Stomach smooth muscle (tissue), 2 donors: Measurements from ENCODE around the gene TSKS.
"Not testable (repeated sequence)": the region's sequence is repeated elsewhere in the genome, so short reads cannot be mapped to it uniquely, and the experiment has no call there.

Experiments
- H3K27ac ChIP-seq: one replicate; pipeline ENCODE4 v1.7.0; 2013; ENCODE audit warnings: mild to moderate bottlenecking, low read length, inconsistent platforms
- H3K27me3 ChIP-seq, 2 donors: one replicate each; pipeline ENCODE4 v1.7.0; 2013; ENCODE audit warnings: low read length in 2 of 2; ENCODE audit not compliant: insufficient read depth in 2 of 2, control insufficient read depth in 1 of 2
- H3K36me3 ChIP-seq, 2 donors: one replicate each; pipeline ENCODE4 v1.7.0; 2013; ENCODE audit warnings: low read length in 2 of 2; ENCODE audit not compliant: control insufficient read depth in 2 of 2, insufficient read depth in 2 of 2
- H3K4me1 ChIP-seq: one replicate; pipeline ENCODE4 v1.7.0; 2013; ENCODE audit warnings: low read length; ENCODE audit not compliant: control insufficient read depth, insufficient read depth
- H3K4me3 ChIP-seq, 2 donors: one replicate each; pipeline ENCODE4 v1.7.0; 2013; ENCODE audit warnings: low read length in 2 of 2
- H3K9ac ChIP-seq, 2 donors: one replicate each; pipeline ENCODE4 v1.7.0; 2013; ENCODE audit warnings: low read length in 2 of 2, mild to moderate bottlenecking in 1 of 2
- H3K9me3 ChIP-seq, 2 donors: one replicate each; pipeline ENCODE4 v1.7.0; 2013; ENCODE audit warnings: low read length in 2 of 2; ENCODE audit not compliant: control insufficient read depth in 2 of 2
- donor health status: healthy.
- donor health status: Pancreatic carcinoma.

Gene TSKS

DNA sequence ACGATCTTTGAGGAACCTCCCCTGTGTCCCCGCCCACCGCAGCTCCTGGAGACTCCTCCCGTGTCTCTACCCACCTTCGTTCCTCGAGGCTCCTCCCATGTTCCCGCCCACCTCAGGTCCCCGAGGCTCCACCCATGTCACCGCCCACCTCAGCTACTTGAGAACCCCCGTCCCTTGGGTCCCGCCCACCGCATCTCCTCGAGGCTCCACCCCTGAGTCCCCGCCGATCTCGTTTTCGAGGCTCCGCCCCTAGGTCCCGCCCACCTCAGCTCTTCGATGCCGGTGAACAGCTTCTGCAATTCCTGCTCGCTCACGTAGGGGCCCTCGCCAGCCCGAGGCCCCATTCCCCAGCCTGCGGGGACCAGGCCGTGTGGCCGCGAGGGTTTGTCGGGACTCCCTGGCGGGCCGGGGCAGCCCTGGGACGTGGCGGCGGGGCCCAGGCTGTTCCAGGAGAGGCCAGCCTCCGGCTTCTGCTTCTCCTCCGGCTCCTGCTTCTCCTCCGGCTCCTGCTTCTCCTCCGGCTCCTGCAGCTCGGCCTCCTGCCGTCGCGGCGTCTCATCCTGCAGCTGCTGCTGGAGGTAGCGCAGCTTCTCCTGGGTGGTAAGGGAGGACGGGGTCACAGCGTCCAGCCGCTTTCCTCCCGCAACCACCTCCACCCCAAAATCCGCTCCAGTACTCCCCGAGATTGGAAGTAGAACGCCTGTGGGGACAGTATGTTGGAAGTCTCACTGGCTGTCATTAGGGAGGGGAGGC, 16.7 kb downstream of the TSKS start:
- Histone ChIP-seq H3K27me3 (peaks cover 3 to 4% of the 10 kb centered on the region in 2 donors), H3K4me1 (peaks cover 5% of the 10 kb centered on the region), H3K27ac (no peak overlapping the region), H3K9me3 (no peaks in the 10 kb centered on the region), H3K4me3 (peak overlapping the region in 1 of 2 donors; percentile 8), H3K36me3 (no peaks in the 10 kb centered on the region), H3K9ac (no peak overlapping the region)

DNA sequence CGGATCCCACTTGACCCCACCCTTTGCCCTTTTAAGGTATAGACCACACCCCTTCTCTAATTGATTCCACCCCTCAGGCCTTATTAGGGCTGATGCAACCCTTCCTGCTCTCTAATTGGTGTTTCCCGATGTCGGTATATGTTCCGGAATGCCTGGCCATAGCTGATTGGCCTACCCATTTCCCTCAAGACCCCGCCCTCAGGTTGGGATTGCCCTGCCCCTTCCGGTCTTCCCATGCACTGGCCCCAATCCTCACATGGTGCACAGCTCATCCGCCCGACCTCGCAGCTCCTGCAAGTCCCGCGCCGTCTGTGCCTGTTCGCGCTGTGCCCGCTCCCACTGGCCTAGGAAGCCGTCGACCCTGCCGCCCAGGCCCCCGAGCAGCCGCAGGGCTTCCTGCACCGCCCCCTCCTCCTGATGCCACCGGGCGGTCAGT, 18.1 kb downstream of the TSKS start:
- H3K9me3 ChIP-seq = no peaks in the 10 kb centered on the region
- peaks cover 5% of the 10 kb centered on the region for H3K4me1 ChIP-seq
- H3K9ac ChIP-seq = no peak overlapping the region
- H3K36me3 ChIP-seq = no peaks in the 10 kb centered on the region
- H3K4me3 ChIP-seq = no peak overlapping the region
- peaks cover 3% of the 10 kb centered on the region in 2 donors for H3K27me3 ChIP-seq
- no peak overlapping the region for H3K27ac ChIP-seq

DNA sequence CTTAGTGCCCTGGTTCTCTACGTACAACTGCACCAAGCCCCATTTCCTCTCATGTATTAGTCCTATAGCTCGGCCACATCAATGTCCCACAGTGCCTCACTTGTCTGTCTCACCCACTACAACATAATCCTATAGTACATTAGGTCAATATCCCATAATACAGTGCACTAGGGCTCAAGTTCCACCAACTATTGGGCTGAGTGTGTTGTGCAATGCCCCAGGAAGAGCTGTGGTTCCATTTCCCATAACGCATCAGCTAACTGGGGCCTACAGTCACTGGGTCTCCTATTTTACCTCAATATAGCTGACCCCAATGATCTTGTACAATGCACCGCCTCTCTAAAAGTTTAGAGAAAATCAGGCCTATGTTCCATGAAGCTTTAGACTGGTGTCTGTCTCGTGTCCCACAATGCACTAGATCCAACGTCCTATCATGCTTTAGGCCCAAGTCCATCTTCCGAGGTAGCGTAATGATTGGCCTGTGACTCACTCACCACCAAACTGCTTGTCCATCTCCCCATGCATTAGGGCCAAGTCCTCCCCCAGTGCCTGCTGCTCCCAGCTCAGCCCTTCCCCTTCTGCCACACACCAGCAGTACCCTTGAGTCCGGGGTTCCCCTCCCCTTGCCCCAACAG, 21.8 kb downstream of the TSKS start:
- Histone ChIP-seq H3K4me1 (peaks cover 1% of the 10 kb centered on the region), H3K4me3 (no peak overlapping the region), H3K9ac (no peak overlapping the region), H3K27ac (no peak overlapping the region), H3K27me3 (peaks cover under 1 to 3% of the 10 kb centered on the region in 2 donors), H3K9me3 (no peaks in the 10 kb centered on the region), H3K36me3 (no peaks in the 10 kb centered on the region)

DNA sequence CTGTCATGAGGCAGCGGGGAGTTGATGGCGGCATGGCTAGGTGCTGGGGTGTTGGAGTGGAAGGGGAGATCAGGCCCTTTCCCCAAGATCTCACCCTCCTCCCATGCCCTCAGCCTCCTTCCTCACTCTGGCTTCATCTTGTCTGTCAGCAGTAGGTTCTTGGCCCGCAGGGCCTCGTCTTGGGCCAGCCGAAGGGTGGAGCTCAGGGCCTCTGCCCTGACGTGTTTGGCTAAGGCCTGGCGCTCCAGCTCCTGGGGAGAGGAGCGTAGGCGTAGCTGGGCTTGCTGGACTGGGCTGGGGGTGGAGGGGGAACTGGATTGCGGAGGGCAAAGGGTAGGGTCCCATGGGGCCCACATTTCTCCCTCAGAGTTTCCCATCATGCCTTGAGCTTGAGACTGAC, 23.2 kb downstream of the TSKS start:
- H3K4me3 ChIP-seq = no peak overlapping the region
- H3K4me1 ChIP-seq = no peaks in the 10 kb centered on the region
- no peak overlapping the region for H3K27ac ChIP-seq
- no peak overlapping the region for H3K9ac ChIP-seq
- no peaks in the 10 kb centered on the region for H3K9me3 ChIP-seq
- no peaks in the 10 kb centered on the region for H3K36me3 ChIP-seq
- H3K27me3 ChIP-seq = no peaks in the 10 kb centered on the region

- Histone ChIP-seq H3K36me3 (no peaks in the 10 kb centered on the region), H3K4me3 (no peak overlapping the region), H3K4me1 (no peaks in the 10 kb centered on the region), H3K9me3 (no peaks in the 10 kb centered on the region), H3K9ac (no peak overlapping the region), H3K27me3 (no peaks in the 10 kb centered on the region), H3K27ac (no peak overlapping the region)
Observed at GRCh38 chr19:49739098-49739497, 24.0 kb downstream of the TSKS start.

DNA sequence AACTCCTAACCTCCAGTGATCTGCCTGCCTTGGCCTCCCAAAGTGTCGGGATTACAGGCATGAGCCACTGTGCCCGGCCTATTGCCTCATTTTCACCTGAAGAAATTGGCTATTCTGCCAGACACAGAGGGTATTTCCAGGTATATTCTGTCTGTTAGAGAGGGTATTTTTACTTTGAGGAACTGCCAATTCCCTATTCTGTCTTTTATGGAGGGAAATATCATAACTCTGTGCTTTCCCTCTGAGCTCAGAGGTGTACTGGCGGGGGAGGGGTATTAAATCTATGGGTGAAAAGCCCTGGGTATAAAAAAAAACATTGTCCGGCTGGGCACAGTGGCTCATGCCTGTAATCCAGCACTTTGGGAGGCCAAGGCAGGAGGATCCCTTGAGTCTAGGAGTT, 24.8 kb downstream of the TSKS start:
- H3K9ac ChIP-seq = no peak overlapping the region
- H3K36me3 ChIP-seq = no peaks in the 10 kb centered on the region
- H3K9me3 ChIP-seq = no peaks in the 10 kb centered on the region
- H3K4me1 ChIP-seq = no peaks in the 10 kb centered on the region
- H3K27me3 ChIP-seq = no peaks in the 10 kb centered on the region
- H3K27ac ChIP-seq = no peak overlapping the region
- no peak overlapping the region for H3K4me3 ChIP-seq

GRCh38 chr19:49730166-49730565, 32.9 kb downstream of the TSKS start:
- Histone ChIP-seq H3K27ac (no peak overlapping the region), H3K36me3 (no peaks in the 10 kb centered on the region), H3K4me3 (no peak overlapping the region), H3K27me3 (no peaks in the 10 kb centered on the region), H3K9me3 (no peaks in the 10 kb centered on the region), H3K4me1 (peaks cover 3% of the 10 kb centered on the region), H3K9ac (no peak overlapping the region)

DNA sequence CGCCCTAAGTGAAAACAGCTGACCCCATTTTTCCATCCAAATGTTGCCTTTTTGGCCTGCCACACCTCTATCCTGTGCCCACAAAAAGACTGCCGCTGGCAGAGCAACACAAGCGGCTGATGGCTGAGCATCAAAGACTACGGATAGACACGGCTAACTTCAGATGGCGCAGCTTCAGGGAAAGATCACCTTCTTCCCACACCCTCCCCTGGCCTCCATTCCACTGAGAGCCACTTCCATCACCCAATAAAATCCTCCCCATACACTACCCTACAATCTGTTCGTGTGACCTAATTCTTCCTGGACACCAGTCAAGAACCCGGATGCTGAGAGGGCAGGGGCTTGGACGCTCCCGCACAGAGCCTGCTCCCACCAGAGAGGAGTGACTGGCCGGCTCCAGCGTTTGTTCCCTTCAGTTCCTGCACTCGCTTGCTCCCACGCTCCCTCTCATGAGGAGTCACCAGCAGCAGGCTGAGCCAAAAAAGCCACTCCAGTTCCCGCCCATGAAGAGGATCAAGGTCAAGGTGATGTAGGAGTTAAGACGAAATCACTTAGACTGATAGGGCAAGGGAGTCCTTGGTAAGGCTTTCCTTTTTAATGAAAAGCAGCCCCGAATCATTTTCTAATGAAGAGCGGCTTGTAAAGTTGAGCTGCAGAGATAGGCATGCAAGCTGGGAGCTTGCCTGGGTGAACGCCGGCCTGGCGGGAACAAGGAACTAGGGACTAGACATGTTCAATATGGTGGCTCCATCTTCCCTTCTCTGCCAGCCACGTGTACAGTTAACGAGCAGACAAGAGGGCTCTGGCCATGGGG, 35.7 kb downstream of the TSKS start:
- no peak overlapping the region for H3K9ac ChIP-seq
- H3K27ac ChIP-seq = no peak overlapping the region

GRCh38 chr19:49719420-49719819, 43.7 kb downstream of the TSKS start:
- H3K9me3 ChIP-seq, H3K9ac ChIP-seq, H3K27ac ChIP-seq, H3K27me3 ChIP-seq, H3K4me1 ChIP-seq, H3K36me3 ChIP-seq, H3K4me3 ChIP-seq: not testable (repeated sequence)

More for the DNA sequence above, 35.7 kb downstream of the TSKS start:
- no peaks in the 10 kb centered on the region for H3K27me3 ChIP-seq
- no peaks in the 10 kb centered on the region for H3K9me3 ChIP-seq
- H3K4me3 ChIP-seq = no peak overlapping the region
- no peaks in the 10 kb centered on the region for H3K36me3 ChIP-seq
- peaks cover 3% of the 10 kb centered on the region for H3K4me1 ChIP-seq

- H3K36me3 ChIP-seq = no peaks in the 10 kb centered on the region
- H3K27me3 ChIP-seq = no peaks in the 10 kb centered on the region
- no peak overlapping the region for H3K4me3 ChIP-seq
- no peak overlapping the region for H3K27ac ChIP-seq
- H3K9ac ChIP-seq = no peak overlapping the region
- H3K4me1 ChIP-seq = peaks cover 2% of the 10 kb centered on the region
- H3K9me3 ChIP-seq = no peaks in the 10 kb centered on the region
Observed at GRCh38 chr19:49718991-49719390, 44.1 kb downstream of the TSKS start.
